ENCODE measurements around the gene BLTP3A. TPM values are rescaled to one million over a fixed set of nuclear protein-coding genes. Genes with fewer than 3 reads are reported as not detected.
A peak's percentile ranks its signal among the peaks of the same experiment; 100 is the strongest.

Gene BLTP3A, protein sequence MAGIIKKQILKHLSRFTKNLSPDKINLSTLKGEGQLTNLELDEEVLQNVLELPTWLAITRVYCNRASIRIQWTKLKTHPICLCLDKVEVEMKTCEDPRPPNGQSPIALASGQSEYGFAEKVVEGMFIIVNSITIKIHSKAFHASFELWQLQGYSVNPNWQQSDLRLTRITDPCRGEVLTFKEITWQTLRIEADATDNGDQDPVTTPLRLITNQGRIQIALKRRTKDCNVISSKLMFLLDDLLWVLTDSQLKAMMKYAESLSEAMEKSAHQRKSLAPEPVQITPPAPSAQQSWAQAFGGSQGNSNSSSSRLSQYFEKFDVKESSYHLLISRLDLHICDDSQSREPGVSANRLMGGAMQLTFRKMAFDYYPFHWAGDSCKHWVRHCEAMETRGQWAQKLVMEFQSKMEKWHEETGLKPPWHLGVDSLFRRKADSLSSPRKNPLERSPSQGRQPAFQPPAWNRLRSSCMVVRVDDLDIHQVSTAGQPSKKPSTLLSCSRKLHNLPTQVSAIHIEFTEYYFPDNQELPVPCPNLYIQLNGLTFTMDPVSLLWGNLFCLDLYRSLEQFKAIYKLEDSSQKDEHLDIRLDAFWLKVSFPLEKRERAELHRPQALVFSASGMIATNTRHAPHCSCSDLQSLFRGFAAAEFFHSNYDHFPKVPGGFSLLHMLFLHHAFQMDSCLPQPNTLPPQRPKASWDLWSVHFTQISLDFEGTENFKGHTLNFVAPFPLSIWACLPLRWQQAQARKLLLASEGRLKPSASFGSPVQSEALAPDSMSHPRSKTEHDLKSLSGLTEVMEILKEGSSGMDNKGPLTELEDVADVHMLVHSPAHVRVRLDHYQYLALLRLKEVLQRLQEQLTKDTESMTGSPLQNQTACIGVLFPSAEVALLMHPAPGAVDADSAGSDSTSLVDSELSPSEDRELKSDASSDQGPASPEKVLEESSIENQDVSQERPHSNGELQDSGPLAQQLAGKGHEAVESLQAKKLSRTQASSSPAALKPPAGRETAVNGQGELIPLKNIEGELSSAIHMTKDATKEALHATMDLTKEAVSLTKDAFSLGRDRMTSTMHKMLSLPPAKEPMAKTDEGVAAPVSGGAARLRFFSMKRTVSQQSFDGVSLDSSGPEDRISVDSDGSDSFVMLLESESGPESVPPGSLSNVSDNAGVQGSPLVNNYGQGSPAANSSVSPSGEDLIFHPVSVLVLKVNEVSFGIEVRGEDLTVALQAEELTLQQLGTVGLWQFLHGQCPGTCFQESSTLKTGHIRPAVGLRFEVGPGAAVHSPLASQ (N-terminal part only)
- total RNA-seq (12.4 TPM), polyA plus RNA-seq (ENCODE audit: insufficient read depth, low read depth, low replicate concordance) (2.4 TPM)
- long read RNA-seq, donor 1 = 0 reads
- long read RNA-seq, donor 2 = 0 reads
- long read RNA-seq, donor 3, partial matches to known transcripts = 50 of 73 reads
- long read RNA-seq, donor 3, other reads (novel, unspliced or antisense) = 23 of 73 reads
- long read RNA-seq, donor 4 = 0 reads
- long read RNA-seq, donor 5 = 0 reads
- long read RNA-seq, donor 6 = 0 reads
- long read RNA-seq, donor 7, partial matches to known transcripts = 4 of 9 reads
- long read RNA-seq, donor 7, other reads (novel, unspliced or antisense) = 5 of 9 reads
- long read RNA-seq, donor 8, partial matches to known transcripts = 28 of 41 reads
- long read RNA-seq, donor 8, other reads (novel, unspliced or antisense) = 13 of 41 reads
- long read RNA-seq, donor 9 = 0 reads
- long read RNA-seq, donor 10, partial matches to known transcripts = 28 of 51 reads
- long read RNA-seq, donor 10, other reads (novel, unspliced or antisense) = 23 of 51 reads

GRCh38 chr6:34791701-34792604 lies at the start of gene BLTP3A:
Gene BLTP3A (plus strand): TSS chr6:34792083. CDS start chr6:34792251, 168 bp downstream.
- intact Hi-C loops (cut with DNase I) = no loop called here
- peak; percentile 76 to 96 (median 88) for DNase-seq
- TF ChIP-seq CTCF (IDR thresholded peaks at IDR 0.05; ENCODE audit: borderline replicate concordance, extremely low read depth, insufficient read depth) = peak; percentile 34
- no peak for FAIRE-seq
- Histone ChIP-seq H3K9me3 (ENCODE audit: control insufficient read depth in 2 of 3, insufficient read depth in 1 of 3, low read length in 3 of 3) (no peaks in the 10 kb centered on the region), H3K27me3 (ENCODE audit: control insufficient read depth, insufficient read depth, low read length) (no peaks in the 10 kb centered on the region), H3K36me3 (ENCODE audit: control insufficient read depth in 2 of 3, insufficient read depth in 3 of 3, low read length in 3 of 3) (no peaks in the 10 kb centered on the region), H3K27ac (ENCODE audit: low read depth in 2 of 2, low read length in 2 of 2) (peak within 1 kb of the TSS; percentile 78 to 86), H3K4me1 (ENCODE audit: control insufficient read depth in 2 of 3, insufficient read depth in 2 of 3, low read depth in 1 of 3, low read length in 3 of 3) (peaks cover 0 to 2% (median 0%) of the 10 kb centered on the region in 3 donors), H3K9ac (ENCODE audit: low read length in 3 of 3) (peak within 1 kb of the TSS; percentile 69 to 97 (median 95)), H3K4me3 (ENCODE audit: low read length in 3 of 3) (peak within 1 kb of the TSS; percentile 75 to 99 (median 90))

- Histone ChIP-seq H3K9me3 (ENCODE audit: control insufficient read depth in 2 of 3, insufficient read depth in 1 of 3, low read length in 3 of 3) (no peaks in the 10 kb centered on the region), H3K9ac (ENCODE audit: low read length in 3 of 3) (no peak overlapping the region), H3K4me3 (ENCODE audit: low read length in 3 of 3) (no peak overlapping the region), H3K27me3 (ENCODE audit: control insufficient read depth, insufficient read depth, low read length) (no peaks in the 10 kb centered on the region), H3K4me1 (ENCODE audit: control insufficient read depth in 2 of 3, insufficient read depth in 2 of 3, low read depth in 1 of 3, low read length in 3 of 3) (no peaks in the 10 kb centered on the region), H3K36me3 (ENCODE audit: control insufficient read depth in 2 of 3, insufficient read depth in 3 of 3, low read length in 3 of 3) (no peaks in the 10 kb centered on the region), H3K27ac (ENCODE audit: low read depth in 2 of 2, low read length in 2 of 2) (no peak overlapping the region)
- FAIRE-seq = no peak
- intact Hi-C loops (cut with DNase I) = no loop called here
- no peak for TF ChIP-seq CTCF (IDR thresholded peaks at IDR 0.05; ENCODE audit: borderline replicate concordance, extremely low read depth, insufficient read depth)
- DNase-seq = no peak
These were observed 49.8 kb upstream of the BLTP3A start for GRCh38 chr6:34742094-34742493.

Measured in kidney (tissue), 22 donors.